ENCODE data around the gene G6PC2. TPM values are rescaled to one million over a fixed set of nuclear protein-coding genes. Genes with fewer than 3 reads are reported as not detected.

G6PC2 gene
- total RNA-seq, 1 experiment from 2014 or later: not detected

DNA sequence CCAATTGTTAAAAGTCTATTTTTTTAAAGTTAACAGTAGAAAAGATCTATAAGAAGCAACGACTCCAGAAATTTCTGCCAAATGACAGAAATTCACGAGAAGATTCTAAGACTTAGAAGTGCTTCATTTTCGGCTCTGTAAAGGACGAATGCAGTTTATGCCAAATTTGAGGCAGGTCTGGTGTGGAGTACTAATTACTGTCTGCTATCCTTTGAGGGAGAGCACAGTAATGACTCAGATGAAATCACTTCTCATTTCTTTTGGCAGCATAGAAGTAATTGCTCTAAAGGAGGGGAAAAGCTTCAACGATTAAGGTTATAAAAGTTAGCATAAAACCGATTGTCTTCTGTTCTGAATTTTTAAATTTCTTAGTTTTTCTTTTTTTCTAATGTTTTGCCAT, 11.4 kb downstream of the G6PC2 start:
- ATAC-seq (peak; percentile 33), DNase-seq (no peak)
- Histone ChIP-seq H3K27me3 (ENCODE audit: low read length) (peaks cover 80% of the 10 kb centered on the region), H3K4me1 (ENCODE audit: insufficient read depth, low read length) (no peaks in the 10 kb centered on the region), H3K9ac (ENCODE audit: low read length) (no peak overlapping the region), H3K9me3 (ENCODE audit: low read length) (no peaks in the 10 kb centered on the region), H3F3A (ENCODE audit: low read length, unreplicated experiment) (no peaks in the 10 kb centered on the region), H3K4me3 (ENCODE audit: low read length) (peak overlapping the region; percentile 55), H2AFZ (ENCODE audit: low read length) (0 out of 2 replicates have a peak overlapping the region, but pooled peaks have one; percentile 67), H3K27ac (ENCODE audit: low read length) (no peak overlapping the region), H4K20me1 (ENCODE audit: low read length) (no peaks in the 10 kb centered on the region), H3K79me2 (ENCODE audit: low read length) (no peaks in the 10 kb centered on the region), H3K9me2 (replicated peaks; ENCODE audit: low read length) (no peaks in the 10 kb centered on the region), H3K36me3 (ENCODE audit: low read depth, low read length) (no peaks in the 10 kb centered on the region), H3K4me2 (ENCODE audit: low read length) (peak overlapping the region; percentile 79)
- TF ChIP-seq EZH2 (IDR thresholded peaks at IDR 0.05; ENCODE audit: low read length, unreplicated experiment) (no peak), EZH2phosphoT487 (IDR thresholded peaks at IDR 0.05; ENCODE audit: borderline replicate concordance, low read length) (no peak)
- TF ChIP-seq, protein P1, sequence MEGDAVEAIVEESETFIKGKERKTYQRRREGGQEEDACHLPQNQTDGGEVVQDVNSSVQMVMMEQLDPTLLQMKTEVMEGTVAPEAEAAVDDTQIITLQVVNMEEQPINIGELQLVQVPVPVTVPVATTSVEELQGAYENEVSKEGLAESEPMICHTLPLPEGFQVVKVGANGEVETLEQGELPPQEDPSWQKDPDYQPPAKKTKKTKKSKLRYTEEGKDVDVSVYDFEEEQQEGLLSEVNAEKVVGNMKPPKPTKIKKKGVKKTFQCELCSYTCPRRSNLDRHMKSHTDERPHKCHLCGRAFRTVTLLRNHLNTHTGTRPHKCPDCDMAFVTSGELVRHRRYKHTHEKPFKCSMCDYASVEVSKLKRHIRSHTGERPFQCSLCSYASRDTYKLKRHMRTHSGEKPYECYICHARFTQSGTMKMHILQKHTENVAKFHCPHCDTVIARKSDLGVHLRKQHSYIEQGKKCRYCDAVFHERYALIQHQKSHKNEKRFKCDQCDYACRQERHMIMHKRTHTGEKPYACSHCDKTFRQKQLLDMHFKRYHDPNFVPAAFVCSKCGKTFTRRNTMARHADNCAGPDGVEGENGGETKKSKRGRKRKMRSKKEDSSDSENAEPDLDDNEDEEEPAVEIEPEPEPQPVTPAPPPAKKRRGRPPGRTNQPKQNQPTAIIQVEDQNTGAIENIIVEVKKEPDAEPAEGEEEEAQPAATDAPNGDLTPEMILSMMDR (conservative IDR thresholded peaks at IDR 0.05; ENCODE audit: low read depth, low read length): no peak
- POLR2A ChIA-PET (ENCODE audit: unreplicated experiment): no interaction called here
- intact Hi-C loops (cut with micrococcal nuclease): no loop called here
- CTCF ChIA-PET: no interaction called here
- BruUV-seq (replicated peaks): no TSS peak

DNA sequence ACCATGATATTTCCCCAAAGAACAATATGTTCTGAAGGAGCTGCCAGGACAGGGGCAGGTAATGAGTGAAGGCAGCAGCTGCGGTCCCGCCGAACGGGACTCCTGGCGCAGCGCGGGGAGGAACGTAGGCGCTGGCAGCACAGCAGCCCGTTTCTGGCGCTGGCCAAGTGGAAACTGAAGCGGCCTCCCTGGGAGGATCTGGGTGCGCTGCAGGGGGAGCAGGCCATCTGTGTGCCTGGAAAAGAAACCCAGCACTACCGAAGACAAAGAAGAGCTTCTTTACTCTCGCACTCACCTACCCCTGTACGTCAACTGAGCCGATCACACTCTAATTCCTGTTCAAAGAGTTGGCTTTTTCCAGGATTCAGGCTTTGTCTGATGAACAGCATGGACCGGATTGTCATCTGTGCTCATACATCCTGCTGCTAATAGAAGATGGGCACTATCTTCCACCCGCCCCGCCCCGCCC, 11.8 kb downstream of the G6PC2 start:
- CTCF ChIA-PET: no interaction called here
- H3K36me3 ChIP-seq (ENCODE audit: low read depth, low read length): no peaks in the 10 kb centered on the region
- no peaks in the 10 kb centered on the region for H3K9me3 ChIP-seq (ENCODE audit: low read length)
- H4K20me1 ChIP-seq (ENCODE audit: low read length): no peaks in the 10 kb centered on the region
- ATAC-seq (peak; percentile 81), DNase-seq (peak; percentile 17)
- no peak overlapping the region for H3K9ac ChIP-seq (ENCODE audit: low read length)
- peaks cover 79% of the 10 kb centered on the region for H3K27me3 ChIP-seq (ENCODE audit: low read length)
- intact Hi-C loops (cut with micrococcal nuclease): no loop called here
- TF ChIP-seq EZH2 (IDR thresholded peaks at IDR 0.05; ENCODE audit: low read length, unreplicated experiment) (peak; percentile 56), EZH2phosphoT487 (IDR thresholded peaks at IDR 0.05; ENCODE audit: borderline replicate concordance, low read length) (no peak)
- TF ChIP-seq, protein P1 (conservative IDR thresholded peaks at IDR 0.05; ENCODE audit: low read depth, low read length): no peak
- no peak overlapping the region for H3K27ac ChIP-seq (ENCODE audit: low read length)
- H3K79me2 ChIP-seq (ENCODE audit: low read length): no peaks in the 10 kb centered on the region
- H3K4me3 ChIP-seq (ENCODE audit: low read length): peak overlapping the region; percentile 55
- H3F3A ChIP-seq (ENCODE audit: low read length, unreplicated experiment): no peaks in the 10 kb centered on the region
- peak overlapping the region; percentile 79 for H3K4me2 ChIP-seq (ENCODE audit: low read length)
- no TSS peak for BruUV-seq (replicated peaks)
- peak overlapping the region; percentile 67 for H2AFZ ChIP-seq (ENCODE audit: low read length)
- no peaks in the 10 kb centered on the region for H3K4me1 ChIP-seq (ENCODE audit: insufficient read depth, low read length)
- POLR2A ChIA-PET (ENCODE audit: unreplicated experiment): no interaction called here
- H3K9me2 ChIP-seq (replicated peaks; ENCODE audit: low read length): no peaks in the 10 kb centered on the region

DNA sequence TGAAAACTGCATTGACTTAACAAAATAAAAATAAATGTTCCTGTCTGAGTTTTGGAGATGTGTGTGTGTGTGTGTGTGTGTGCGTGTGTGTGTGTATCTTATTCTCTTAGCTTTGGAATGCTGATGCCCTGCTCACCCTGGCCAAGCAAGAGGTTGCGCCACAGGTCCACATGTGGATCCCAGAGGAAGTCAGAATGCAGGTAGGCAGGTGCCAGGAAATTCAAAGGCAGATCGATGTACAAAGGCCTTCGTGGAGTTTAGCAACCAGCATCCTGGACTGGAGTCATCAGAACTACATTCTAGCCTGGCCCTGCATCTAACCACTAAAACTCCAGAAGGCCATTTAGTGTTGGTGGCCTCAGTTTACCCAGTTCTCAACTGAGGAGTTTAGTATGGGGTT, 12.4 kb downstream of the G6PC2 start:
- CTCF ChIA-PET: no interaction called here
- no peaks in the 10 kb centered on the region for H3K9me2 ChIP-seq (replicated peaks; ENCODE audit: low read length)
- H3K27ac ChIP-seq (ENCODE audit: low read length): no peak overlapping the region
- H2AFZ ChIP-seq (ENCODE audit: low read length): no peak overlapping the region
- H3K9ac ChIP-seq (ENCODE audit: low read length): no peak overlapping the region
- no peaks in the 10 kb centered on the region for H3K79me2 ChIP-seq (ENCODE audit: low read length)
- H3K36me3 ChIP-seq (ENCODE audit: low read depth, low read length): no peaks in the 10 kb centered on the region
- POLR2A ChIA-PET (ENCODE audit: unreplicated experiment): no interaction called here
- H3K4me3 ChIP-seq (ENCODE audit: low read length): no peak overlapping the region
- TF ChIP-seq EZH2phosphoT487 (IDR thresholded peaks at IDR 0.05; ENCODE audit: borderline replicate concordance, low read length) (no peak), EZH2 (IDR thresholded peaks at IDR 0.05; ENCODE audit: low read length, unreplicated experiment) (no peak)
- TF ChIP-seq, protein P1 (conservative IDR thresholded peaks at IDR 0.05; ENCODE audit: low read depth, low read length): no peak
- no TSS peak for BruUV-seq (replicated peaks)
- H3K4me2 ChIP-seq (ENCODE audit: low read length): no peak overlapping the region
- intact Hi-C loops (cut with micrococcal nuclease): no loop called here
- H3K27me3 ChIP-seq (ENCODE audit: low read length): peaks cover 78% of the 10 kb centered on the region
- ATAC-seq: no peak
- no peaks in the 10 kb centered on the region for H4K20me1 ChIP-seq (ENCODE audit: low read length)
- H3K4me1 ChIP-seq (ENCODE audit: insufficient read depth, low read length): no peaks in the 10 kb centered on the region
- no peaks in the 10 kb centered on the region for H3F3A ChIP-seq (ENCODE audit: low read length, unreplicated experiment)
- no peak for DNase-seq
- H3K9me3 ChIP-seq (ENCODE audit: low read length): no peaks in the 10 kb centered on the region

Data from PC-3 (cell line).